ENCODE data around the gene FHL2. TPM values are rescaled to one million over a fixed set of nuclear protein-coding genes. Genes with fewer than 3 reads are reported as not detected.
A peak's percentile ranks its signal among the peaks of the same experiment; 100 is the strongest.

Gene FHL2
- total and polyA plus RNA-seq, 9 of the 15 experiments (the other 6 are each of a cell fraction or from before 2014, with no cell fraction given) = 7.5 to 33.1 (median 23.9) TPM

DNA sequence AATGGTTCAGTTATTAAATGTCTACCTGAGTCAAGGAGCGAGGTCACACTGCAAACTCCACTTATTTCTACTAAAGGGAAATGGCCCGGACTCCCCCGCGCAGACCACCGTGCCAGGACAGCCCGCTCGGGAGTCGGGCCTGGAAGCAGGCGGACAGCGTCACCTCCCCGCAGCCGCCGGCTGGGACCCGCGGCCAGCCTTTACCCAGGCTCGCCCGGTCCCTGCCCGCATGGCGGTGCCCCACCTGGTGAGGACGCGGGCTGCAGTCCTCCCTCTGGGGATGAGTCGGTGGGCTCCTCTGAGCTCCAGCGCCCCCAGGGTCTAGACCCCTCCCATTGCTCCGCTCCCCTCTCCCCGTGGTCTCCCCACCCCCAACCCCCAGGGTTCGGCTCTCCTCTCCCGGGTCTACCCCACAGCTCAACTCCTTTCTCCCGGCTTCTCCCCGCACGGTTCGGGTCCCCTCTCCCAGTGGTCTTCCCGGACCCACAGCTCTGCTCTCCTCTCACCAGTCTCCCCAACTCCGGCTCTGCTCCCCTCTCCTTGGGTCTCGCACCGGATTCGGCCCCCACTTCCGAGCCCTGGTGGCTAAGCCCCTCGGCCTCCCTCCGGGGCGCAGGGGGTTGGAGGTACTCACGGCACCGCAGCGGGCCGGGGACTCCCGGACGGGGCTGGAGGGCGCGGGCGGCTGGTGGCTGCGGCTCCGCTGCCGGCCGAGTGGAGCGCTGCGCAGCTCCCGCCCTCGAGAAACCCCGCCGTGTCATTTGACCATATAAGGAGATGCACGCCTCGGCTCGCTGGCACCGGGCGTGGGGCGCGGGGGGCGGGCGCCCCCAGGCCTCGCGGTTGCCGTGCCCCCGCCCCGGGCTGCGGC lies at the start of gene FHL2 (continued):
- TF ChIP-seq, protein P1, sequence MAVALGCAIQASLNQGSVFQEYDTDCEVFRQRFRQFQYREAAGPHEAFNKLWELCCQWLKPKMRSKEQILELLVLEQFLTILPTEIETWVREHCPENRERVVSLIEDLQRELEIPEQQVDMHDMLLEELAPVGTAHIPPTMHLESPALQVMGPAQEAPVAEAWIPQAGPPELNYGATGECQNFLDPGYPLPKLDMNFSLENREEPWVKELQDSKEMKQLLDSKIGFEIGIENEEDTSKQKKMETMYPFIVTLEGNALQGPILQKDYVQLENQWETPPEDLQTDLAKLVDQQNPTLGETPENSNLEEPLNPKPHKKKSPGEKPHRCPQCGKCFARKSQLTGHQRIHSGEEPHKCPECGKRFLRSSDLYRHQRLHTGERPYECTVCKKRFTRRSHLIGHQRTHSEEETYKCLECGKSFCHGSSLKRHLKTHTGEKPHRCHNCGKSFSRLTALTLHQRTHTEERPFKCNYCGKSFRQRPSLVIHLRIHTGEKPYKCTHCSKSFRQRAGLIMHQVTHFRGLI (CRISPR knock-in tag; IDR thresholded peaks at IDR 0.05) = no peak
- TF ChIP-seq SNIP1 (IDR thresholded peaks at IDR 0.05; ENCODE audit: low read depth) (no peak), ZNF274 (IDR thresholded peaks at IDR 0.05; ENCODE audit: borderline replicate concordance, low read depth, low read length) (no peak), NCOA4 (IDR thresholded peaks at IDR 0.05; ENCODE audit: partially characterized antibody) (no peak), MBD2 (IDR thresholded peaks at IDR 0.05; ENCODE audit: borderline replicate concordance, low read depth) (peak; percentile 51; the same call in 1 of the 2 replicates), TCF3 (CRISPR knock-in tag; IDR thresholded peaks at IDR 0.05) (0 out of 2 replicates have a peak, but pooled peaks have one; percentile 14), SMAD4 (CRISPR knock-in tag; conservative IDR thresholded peaks at IDR 0.05) (no peak; the same call in 1 of the 2 replicates), BCL6 (CRISPR knock-in tag; IDR thresholded peaks at IDR 0.05) (no peak), SMAD3 (CRISPR knock-in tag; conservative IDR thresholded peaks at IDR 0.05) (no peak), CEBPB (tag; IDR thresholded peaks at IDR 0.05) (no peak), HDAC1 (IDR thresholded peaks at IDR 0.05) (peak in 1 of 2 experiments; percentile 57; a peak in 1 of 4 replicates), SP2 (IDR thresholded peaks at IDR 0.05; ENCODE audit: extremely low read depth, low read depth, low read length, poor library complexity, severe bottlenecking) (no peak), TGIF2 (CRISPR knock-in tag; IDR thresholded peaks at IDR 0.05) (no peak), TAF15 (IDR thresholded peaks at IDR 0.05; ENCODE audit: low read depth, low read length) (no peak), CBX8 (IDR thresholded peaks at IDR 0.05; ENCODE audit: borderline replicate concordance, extremely low read depth, low read depth, low read length, poor library complexity, severe bottlenecking) (no peak), SMARCE1 (IDR thresholded peaks at IDR 0.05) (no peak), CBFB (CRISPR knock-in tag; IDR thresholded peaks at IDR 0.05) (no peak), HCFC1 (IDR thresholded peaks at IDR 0.05; ENCODE audit: low read depth, low read length) (no peak), POLR3A (IDR thresholded peaks at IDR 0.05; ENCODE audit: borderline replicate concordance, extremely low read depth, insufficient read depth, insufficient read length) (no peak), PHB (CRISPR knock-in tag; IDR thresholded peaks at IDR 0.05) (no peak), ETV1 (tag; conservative IDR thresholded peaks at IDR 0.05; ENCODE audit: low read depth) (no peak), NFYB (IDR thresholded peaks at IDR 0.05; ENCODE audit: extremely low read depth, insufficient read length) (no peak), GATA2 (CRISPR knock-in tag; IDR thresholded peaks at IDR 0.05) (no peak), ZNF224 (CRISPR knock-in tag; IDR thresholded peaks at IDR 0.05) (no peak)
- TF ChIP-seq, protein P2, sequence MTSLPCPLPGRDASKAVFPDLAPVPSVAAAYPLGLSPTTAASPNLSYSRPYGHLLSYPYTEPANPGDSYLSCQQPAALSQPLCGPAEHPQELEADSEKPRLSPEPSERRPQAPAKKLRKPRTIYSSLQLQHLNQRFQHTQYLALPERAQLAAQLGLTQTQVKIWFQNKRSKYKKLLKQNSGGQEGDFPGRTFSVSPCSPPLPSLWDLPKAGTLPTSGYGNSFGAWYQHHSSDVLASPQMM (CRISPR knock-in tag; IDR thresholded peaks at IDR 0.05) = no peak
- TF ChIP-seq, protein P3, sequence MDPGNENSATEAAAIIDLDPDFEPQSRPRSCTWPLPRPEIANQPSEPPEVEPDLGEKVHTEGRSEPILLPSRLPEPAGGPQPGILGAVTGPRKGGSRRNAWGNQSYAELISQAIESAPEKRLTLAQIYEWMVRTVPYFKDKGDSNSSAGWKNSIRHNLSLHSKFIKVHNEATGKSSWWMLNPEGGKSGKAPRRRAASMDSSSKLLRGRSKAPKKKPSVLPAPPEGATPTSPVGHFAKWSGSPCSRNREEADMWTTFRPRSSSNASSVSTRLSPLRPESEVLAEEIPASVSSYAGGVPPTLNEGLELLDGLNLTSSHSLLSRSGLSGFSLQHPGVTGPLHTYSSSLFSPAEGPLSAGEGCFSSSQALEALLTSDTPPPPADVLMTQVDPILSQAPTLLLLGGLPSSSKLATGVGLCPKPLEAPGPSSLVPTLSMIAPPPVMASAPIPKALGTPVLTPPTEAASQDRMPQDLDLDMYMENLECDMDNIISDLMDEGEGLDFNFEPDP (CRISPR knock-in tag; IDR thresholded peaks at IDR 0.05) = no peak
